Measurements from ENCODE around the gene DUS4L.

DUS4L gene

GRCh38 chr7:107560898-107561516 is 2.8 kb upstream of the DUS4L start:
- no peak for DNase-seq (ENCODE audit: low spot score)
- in situ Hi-C loops (cut with MboI; ENCODE audit: low pct_unique_long_range_greater_than_20kb, low sequenced_read_pairs, unreplicated experiment), result no loop called here
- TF ChIP-seq CTCF (IDR thresholded peaks at IDR 0.05; ENCODE audit: extremely low read depth, insufficient read depth, missing control alignments), result no peak

- in situ Hi-C loops (cut with MboI; ENCODE audit: low pct_unique_long_range_greater_than_20kb, low sequenced_read_pairs, unreplicated experiment), result no loop called here
- no peak for DNase-seq (ENCODE audit: low spot score)
- no peak for TF ChIP-seq CTCF (IDR thresholded peaks at IDR 0.05; ENCODE audit: extremely low read depth, insufficient read depth, missing control alignments)
Measured at GRCh38 chr7:107563081-107563774, 543 bp upstream of the DUS4L start.

GRCh38 chr7:107564553-107565298 is 955 bp downstream of the DUS4L start:
- DNase-seq (ENCODE audit: low spot score), result no peak

GRCh38 chr7:107570298-107570697 is 6.5 kb downstream of the DUS4L start:
- no peak for TF ChIP-seq CTCF (IDR thresholded peaks at IDR 0.05; ENCODE audit: extremely low read depth, insufficient read depth, missing control alignments)
- no peak for DNase-seq (ENCODE audit: low spot score)
- in situ Hi-C loops (cut with MboI; ENCODE audit: low pct_unique_long_range_greater_than_20kb, low sequenced_read_pairs, unreplicated experiment), result no loop called here

More at GRCh38 chr7:107564553-107565298, 955 bp downstream of the DUS4L start:
- in situ Hi-C loops (cut with MboI; ENCODE audit: low pct_unique_long_range_greater_than_20kb, low sequenced_read_pairs, unreplicated experiment), result no loop called here
- TF ChIP-seq CTCF (IDR thresholded peaks at IDR 0.05; ENCODE audit: extremely low read depth, insufficient read depth, missing control alignments), result no peak

- in situ Hi-C loops (cut with MboI; ENCODE audit: low pct_unique_long_range_greater_than_20kb, low sequenced_read_pairs, unreplicated experiment), result no loop called here
- no peak for TF ChIP-seq CTCF (IDR thresholded peaks at IDR 0.05; ENCODE audit: extremely low read depth, insufficient read depth, missing control alignments)
- DNase-seq (ENCODE audit: low spot score), result no peak
Measured at GRCh38 chr7:107573537-107573936, 9.8 kb downstream of the DUS4L start.

GRCh38 chr7:107579554-107579884 is 15.7 kb downstream of the DUS4L start:
- in situ Hi-C loops (cut with MboI; ENCODE audit: low pct_unique_long_range_greater_than_20kb, low sequenced_read_pairs, unreplicated experiment), result no loop called here
- TF ChIP-seq CTCF (IDR thresholded peaks at IDR 0.05; ENCODE audit: extremely low read depth, insufficient read depth, missing control alignments), result no peak
- no peak for DNase-seq (ENCODE audit: low spot score)

All from GM13977 (cell line).